HG03457 (cell line): ENCODE measurements around the gene SH2D5.

ENCODE experiments used
- ATAC-seq: cut with Tn5 transposase; IDR thresholded peaks from one replicate; pipeline ENCODE4 v1.9.1; 2021; ENCODE audit warnings: moderate number of reproducible peaks; ENCODE audit not compliant: unreplicated experiment

Gene SH2D5

DNA sequence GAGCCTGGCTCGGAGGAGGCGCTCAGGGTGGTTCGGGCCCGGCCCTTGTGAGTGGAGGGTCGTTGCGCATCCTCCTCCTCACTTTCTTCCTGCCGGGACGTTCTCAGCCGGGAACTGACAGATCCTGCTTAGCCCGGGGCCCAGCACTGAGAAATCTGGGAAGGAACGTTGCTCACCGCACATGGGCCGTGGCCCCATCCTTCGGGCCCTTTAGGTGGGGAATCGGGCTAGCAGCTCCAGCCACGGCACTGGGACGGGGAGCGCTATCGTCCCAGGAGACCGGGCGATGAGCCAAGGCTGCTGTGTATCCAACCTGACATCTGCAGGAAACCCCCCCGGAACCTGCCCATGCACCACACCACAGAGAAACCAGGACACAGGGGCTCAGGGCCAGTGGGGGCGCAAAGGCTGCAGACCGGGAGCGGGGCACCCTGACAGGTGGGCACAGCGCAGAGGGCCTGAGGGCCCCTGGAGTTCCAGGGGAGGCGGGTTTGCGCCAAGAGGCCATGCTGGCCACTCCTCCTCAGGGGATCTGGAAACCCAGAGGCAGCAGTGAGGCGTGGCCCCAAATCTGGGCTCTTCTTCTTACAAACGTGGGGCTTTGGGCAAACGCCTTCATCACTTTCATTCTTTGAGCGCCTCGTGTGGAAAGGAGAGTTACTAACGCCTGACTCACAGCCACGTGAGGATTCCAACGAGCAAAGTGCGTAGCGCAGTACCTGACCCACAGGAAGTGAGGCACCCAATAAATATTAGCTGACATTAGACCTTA is at the start of gene SH2D5:
SH2D5 (minus strand) TSS at position 116 of the 772 bp plus-strand sequence. CDS start 4,659 bp downstream, outside the sequence.
- no peak for ATAC-seq

- no peak for ATAC-seq
Measured at GRCh38 chr1:20775700-20776099, 43.2 kb upstream of the SH2D5 start.

DNA sequence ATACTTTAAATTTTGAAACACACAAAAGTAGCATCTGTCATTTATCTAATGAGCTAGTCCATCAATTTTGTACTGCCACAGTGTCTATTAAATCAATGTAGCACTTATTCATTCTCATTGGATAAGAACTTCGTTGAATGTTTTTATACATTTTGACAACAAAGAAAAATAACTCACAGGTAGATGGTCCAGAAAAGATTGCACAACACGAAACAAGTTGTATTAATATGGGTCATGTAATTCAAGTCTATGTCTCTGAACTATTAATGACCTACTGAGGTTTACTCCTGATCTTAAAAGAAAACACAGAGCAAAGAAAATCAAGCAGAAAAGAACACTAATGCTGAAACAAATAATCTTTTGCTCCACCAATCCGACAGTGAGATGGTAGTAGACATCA is 39.3 kb upstream of the SH2D5 start:
- no peak for ATAC-seq

- no peak for ATAC-seq
Measured at GRCh38 chr1:20770314-20771087, 38.0 kb upstream of the SH2D5 start.

DNA sequence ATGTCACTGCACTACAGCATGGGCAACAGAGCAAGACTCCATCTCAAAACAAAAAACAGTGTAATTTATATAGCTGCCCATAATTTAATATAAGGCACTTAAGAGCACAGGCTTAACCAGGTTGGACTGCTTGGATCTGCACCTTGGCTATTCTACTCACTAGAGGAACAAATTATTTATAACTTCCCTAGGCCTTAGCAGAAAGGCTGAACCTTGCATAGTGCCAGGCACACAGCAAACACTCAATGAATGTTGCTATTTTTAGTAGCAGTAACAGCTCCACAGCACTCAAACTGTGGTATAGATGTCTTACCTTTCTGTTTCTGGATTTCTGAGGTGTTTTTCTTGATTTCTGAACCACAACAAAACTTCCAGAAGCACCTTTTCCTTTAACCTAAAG is 34.8 kb upstream of the SH2D5 start:
- ATAC-seq: no peak

DNA sequence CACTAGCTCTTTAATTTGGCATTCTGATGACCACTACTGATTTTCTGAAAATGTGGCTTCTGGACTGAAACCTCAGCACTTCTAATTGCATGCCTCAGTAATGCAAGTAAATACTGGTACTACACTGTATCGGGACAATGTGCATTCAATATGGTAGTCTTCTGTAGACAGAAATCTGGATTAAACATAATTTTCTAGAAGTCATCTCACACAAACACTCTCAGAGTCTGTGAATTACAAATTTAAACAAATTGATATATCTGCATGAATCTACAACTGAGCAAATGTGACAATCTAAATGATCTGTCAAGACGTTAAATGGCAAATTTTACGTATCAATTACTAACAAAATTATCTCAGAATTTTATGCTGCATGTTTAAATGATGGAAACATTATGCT is 30.9 kb upstream of the SH2D5 start:
- no peak for ATAC-seq

GRCh38 chr1:20760322-20760721 is 27.8 kb upstream of the SH2D5 start:
- no peak for ATAC-seq

DNA sequence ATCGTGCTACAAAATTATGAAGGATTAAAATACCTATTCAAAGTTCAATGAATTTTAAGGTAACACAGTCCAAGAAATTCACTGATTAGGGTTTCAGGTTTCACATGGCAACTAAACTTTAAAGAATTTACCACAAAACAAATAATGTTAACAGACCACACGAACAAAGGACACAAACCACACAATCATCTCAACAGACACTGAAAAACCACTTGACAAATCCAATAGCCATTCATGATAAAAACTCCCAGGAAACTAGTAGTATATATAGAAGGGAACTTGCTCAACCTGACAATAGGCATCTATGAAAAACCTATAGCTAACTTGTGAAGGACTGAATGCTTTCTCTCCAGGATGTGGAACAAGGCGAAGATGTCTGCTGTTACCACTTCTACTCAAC is 21.1 kb upstream of the SH2D5 start:
- no peak for ATAC-seq

DNA sequence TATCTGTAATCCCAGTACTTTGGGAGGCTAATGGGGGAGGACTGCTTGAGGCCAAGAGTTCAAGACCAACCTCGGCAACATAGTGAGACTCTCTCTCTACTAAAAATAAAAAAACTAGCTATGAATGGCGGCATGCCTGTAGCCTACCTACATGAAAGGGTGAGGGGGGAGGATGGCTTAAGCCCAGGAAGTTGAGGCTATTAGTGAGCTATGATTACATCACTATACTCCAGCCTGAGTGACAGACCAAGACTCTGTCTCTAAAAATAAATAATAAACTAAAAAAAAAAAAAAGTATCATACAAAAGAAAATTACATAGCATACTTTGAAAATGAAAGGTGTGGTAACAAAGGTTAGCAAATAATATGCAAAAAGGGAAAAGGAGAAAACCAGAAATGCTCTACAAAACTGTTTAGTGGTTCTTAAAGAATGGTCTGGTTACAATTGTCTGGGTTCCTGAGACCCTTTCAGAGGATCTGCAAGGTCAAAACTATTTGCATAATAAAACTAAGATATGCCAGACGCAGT is 19.0 kb upstream of the SH2D5 start:
- no peak for ATAC-seq

DNA sequence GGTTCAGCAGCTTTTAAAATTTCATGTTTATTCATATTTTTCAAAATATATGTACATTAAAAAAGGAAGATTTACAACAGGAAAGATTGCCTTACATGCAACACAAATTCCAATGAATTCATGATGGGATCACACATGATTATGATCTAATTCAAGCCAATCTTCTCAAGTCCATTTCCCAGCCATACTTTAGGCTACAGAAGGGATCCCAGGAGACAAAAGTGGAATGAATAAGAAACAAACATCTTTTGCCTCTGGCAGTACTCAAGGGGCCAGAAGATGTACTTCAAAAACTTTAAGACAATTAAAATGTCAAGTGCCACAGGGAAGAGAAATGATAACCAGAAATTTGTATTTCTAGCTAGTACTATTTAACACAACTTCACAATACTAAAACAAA is 10.2 kb upstream of the SH2D5 start:
- no peak for ATAC-seq

GRCh38 chr1:20740781-20741180 is 8.3 kb upstream of the SH2D5 start:
- no peak for ATAC-seq

DNA sequence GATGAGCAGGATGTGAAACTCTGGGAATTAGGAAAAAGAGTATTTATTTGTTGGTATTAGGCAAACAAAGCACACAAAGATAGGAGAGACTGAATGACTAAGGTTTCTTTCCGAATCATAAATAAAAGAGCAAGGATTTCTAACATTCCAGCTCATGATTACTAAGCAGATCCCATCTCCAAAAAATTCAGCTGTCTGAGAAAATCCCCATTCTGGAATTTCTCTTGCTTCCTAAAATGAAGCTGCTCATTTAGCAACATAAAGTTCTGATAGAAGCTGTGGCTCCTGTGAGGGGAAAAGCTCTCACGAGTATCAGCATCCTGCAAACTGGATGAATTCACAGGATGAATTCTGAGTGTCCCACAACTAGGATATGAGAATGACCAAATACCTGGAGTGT is 6.7 kb upstream of the SH2D5 start:
- ATAC-seq: no peak

- ATAC-seq: no peak
Measured at GRCh38 chr1:20735581-20736111, 3.1 kb upstream of the SH2D5 start.

GRCh38 chr1:20733360-20733975 is 965 bp upstream of the SH2D5 start:
- ATAC-seq: no peak

- ATAC-seq: no peak
Measured at GRCh38 chr1:20732071-20732587, 374 bp downstream of the SH2D5 start.

DNA sequence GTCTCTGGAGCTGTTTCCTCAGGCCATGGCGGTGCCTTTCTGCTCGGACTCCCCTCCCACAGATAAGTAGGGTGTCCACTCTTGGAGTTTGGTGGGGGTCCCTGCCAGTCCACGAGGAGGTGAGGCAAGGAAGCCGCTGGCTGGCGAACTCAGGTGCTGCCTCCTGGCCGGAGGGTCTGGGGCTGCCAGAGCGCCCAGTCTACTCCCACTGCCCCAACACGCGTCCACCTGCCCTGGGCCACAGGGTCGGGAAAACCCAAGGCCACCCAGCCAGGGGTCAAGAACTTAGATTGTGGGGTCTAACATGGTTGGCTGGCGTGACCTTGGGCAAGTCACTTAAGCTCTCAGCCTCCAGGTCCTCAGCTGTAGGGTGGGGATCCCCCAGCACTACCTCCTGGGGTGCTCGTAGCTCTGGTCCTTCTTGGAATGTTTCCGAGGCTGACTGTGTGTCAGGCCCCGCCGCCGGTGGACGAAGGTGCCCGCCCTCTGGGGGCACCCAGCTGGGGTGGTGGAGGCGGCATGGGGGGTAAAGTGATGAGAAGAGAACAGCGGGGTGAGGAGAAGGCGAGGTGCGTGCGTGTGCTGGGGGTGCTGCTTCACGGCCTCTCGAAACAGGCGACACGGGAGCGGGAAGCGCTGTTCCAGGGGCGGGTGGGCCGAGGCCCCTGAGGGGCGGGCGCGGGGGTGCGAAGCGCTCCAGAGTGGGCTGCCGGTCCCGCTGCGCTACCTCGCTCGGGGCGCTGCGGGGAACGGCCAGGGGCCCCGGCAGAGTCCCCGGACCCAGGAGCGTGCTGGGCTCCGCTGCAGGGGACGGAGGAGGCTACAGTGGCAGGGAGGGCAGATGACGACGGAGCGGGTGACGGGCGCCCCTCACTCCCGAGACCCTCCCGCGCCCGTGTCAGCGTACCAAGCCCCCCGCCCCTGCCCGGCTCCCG is 1.2 kb downstream of the SH2D5 start:
- no peak for ATAC-seq

GRCh38 chr1:20730690-20731056 is 1.8 kb downstream of the SH2D5 start:
- no peak for ATAC-seq

GRCh38 chr1:20729990-20730689 is 2.4 kb downstream of the SH2D5 start:
- no peak for ATAC-seq

DNA sequence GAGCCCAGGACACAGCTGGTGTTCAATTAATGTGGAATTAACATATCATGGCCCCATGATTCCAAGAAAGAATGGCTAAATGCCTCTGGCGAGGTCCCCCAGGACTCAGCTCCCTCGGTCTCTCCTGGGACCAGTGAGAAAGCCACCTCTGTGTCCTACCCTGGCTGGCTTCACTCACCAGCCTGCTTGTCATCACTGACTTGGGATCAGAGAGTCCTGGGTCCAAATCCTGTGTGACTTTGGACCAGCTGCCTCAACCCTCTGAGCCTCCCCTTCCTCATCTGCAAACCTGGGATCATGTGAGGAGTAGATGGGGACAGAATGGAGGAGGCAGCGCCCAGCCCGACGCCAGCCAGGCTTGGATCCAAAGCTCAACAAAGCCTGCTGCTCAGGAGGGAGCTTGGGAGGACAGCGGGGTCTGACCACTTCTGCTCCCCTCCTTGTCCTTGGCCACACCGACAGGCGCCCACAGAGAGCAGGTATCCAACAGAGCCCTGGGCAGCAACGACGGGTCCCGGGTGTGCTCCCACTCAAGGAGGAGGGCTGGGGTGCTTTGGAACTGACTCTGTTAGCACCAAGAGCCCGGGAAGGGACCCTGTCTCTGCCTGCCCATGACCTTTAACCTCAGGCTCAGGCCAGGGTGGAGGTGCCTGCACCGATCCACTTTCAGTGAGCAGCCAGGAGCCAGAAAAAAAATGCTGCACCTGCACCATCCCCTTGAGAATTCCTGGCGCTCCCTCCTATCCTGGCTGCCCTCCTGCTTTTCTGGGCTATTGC is 3.2 kb downstream of the SH2D5 start:
- ATAC-seq: no peak
